HepG2 (cell line): ENCODE results near the gene THBS4. TPM values are rescaled to one million over a fixed set of nuclear protein-coding genes. Genes with fewer than 3 reads are reported as not detected.

Source experiments
- ATAC-seq: fragments of 200-7000 bp; cut with Tn5 transposase; 3 replicates; pipeline ENCODE4 v1.9.1; 2020; ENCODE audit warnings: mild to moderate bottlenecking, moderate library complexity
- BruUV-seq: library from RNA; stranded (reverse); fragments of 400-500 nt; replicated peaks from 2 replicates; lab custom pipeline; 2021; lab: Mats Ljungman, UMichigan
- CTCF ChIA-PET: fragments of 300-600 bp; formaldehyde crosslinking; extraction: SDS; loops from one replicate; lab custom pipeline; 2021; ENCODE audit warnings: low total read pairs, inconsistent platforms, low intra/inter-chr PET ratio; lab: Yijun Ruan, JAX
- POLR2A ChIA-PET: fragments of 350-600 bp; sonication (Branson Sonifier 250); formaldehyde crosslinking; loops from one replicate; lab custom pipeline; 2020; ENCODE audit warnings: antibody characterized with exemption, inconsistent platforms; lab: Yijun Ruan, JAX
- DNase-seq: peaks from one replicate; pipeline ENCODE4 v3.0.0-alpha.2; 2015; ENCODE audit warnings: low spot score
- FAIRE-seq: peaks from 3 replicates; lab custom pipeline; 2011; peaks lifted over from hg19 to GRCh38; lab: Jason Lieb, UNC
- H2AFZ ChIP-seq: one replicate; pipeline ENCODE4 v1.6.1; 2011; ENCODE audit warnings: low read length, inconsistent platforms
- H3K27ac ChIP-seq: fragments of 300-600 bp; 3 replicates; pipeline ENCODE4 v1.8.0; 2011; ENCODE audit warnings: mixed run types, mild to moderate bottlenecking, mixed read lengths, low read length, inconsistent platforms; ENCODE audit not compliant: insufficient read depth; ENCODE audit errors: extremely low read length
- H3K27me3 ChIP-seq, 2 experiments: fragments of 200-600 bp in 1 of 2; 2 replicates in 1 of 2; 3 replicates in 1 of 2; pipeline versions ENCODE4 v1.6.0 to v1.8.0; 2011; ENCODE audit warnings: low read length in 2 of 2, mild to moderate bottlenecking in 2 of 2, moderate library complexity in 2 of 2, inconsistent platforms in 1 of 2; ENCODE audit not compliant: insufficient read depth in 2 of 2, control insufficient read depth in 1 of 2
- H3K36me3 ChIP-seq, 2 experiments: fragments of 200-600 bp in 1 of 2; replicated peaks in 1 of 2; 2 replicates in 1 of 2; 3 replicates in 1 of 2; pipeline versions ENCODE4 v1.5.1 to v1.8.0; 2011; ENCODE audit warnings: low read length in 2 of 2, inconsistent platforms in 1 of 2; ENCODE audit not compliant: insufficient read depth in 2 of 2, control insufficient read depth in 1 of 2
- H3K4me1 ChIP-seq: 2 replicates; pipeline ENCODE4 v1.5.1; 2012; ENCODE audit warnings: low read length, inconsistent platforms; ENCODE audit not compliant: insufficient read depth
- H3K4me2 ChIP-seq: 2 replicates; pipeline ENCODE4 v1.6.0; 2011; ENCODE audit warnings: low read depth, low read length, inconsistent platforms
- H3K4me3 ChIP-seq, 3 experiments: fragments of 200-600 bp in 1 of 3; sonication (generic), shearing (Covaris generic) in 1 of 3; replicated peaks in 1 of 3; 2 replicates each; pipeline ENCODE4 v1.5.1; 2011 to 2016; ENCODE audit warnings: low read length in 3 of 3, inconsistent platforms in 2 of 3, low read depth in 2 of 3, mild to moderate bottlenecking in 2 of 3, control low read depth in 1 of 3, mixed read lengths in 1 of 3; ENCODE audit not compliant: insufficient read depth in 1 of 3
- H3K79me2 ChIP-seq: one replicate; pipeline ENCODE4 v1.6.1; 2011; ENCODE audit warnings: low read length, inconsistent platforms; ENCODE audit not compliant: insufficient read depth
- H3K9ac ChIP-seq: 2 replicates; pipeline ENCODE4 v1.6.0; 2011; ENCODE audit warnings: mild to moderate bottlenecking, low read depth, low read length, inconsistent platforms; ENCODE audit not compliant: insufficient read depth
- H3K9me3 ChIP-seq: 2 replicates; pipeline ENCODE4 v1.5.1; 2012; ENCODE audit warnings: mild to moderate bottlenecking, low read length
- H4K20me1 ChIP-seq: 2 replicates; pipeline ENCODE4 v1.6.0; 2011; ENCODE audit warnings: inconsistent platforms, mild to moderate bottlenecking, low read length, moderate library complexity; ENCODE audit not compliant: insufficient read depth
- ATF7 ChIP-seq, 2 experiments: fragments of 450-650 bp in 1 of 2; sonication (generic) in 1 of 2; formaldehyde crosslinking in 1 of 2; IDR thresholded peaks; 2 replicates each; pipeline versions ENCODE4 v1.4.0 to v1.6.1; 2016 to 2020; ENCODE audit warnings: antibody characterized with exemption in 1 of 2, mild to moderate bottlenecking in 1 of 2, missing genetic modification reagents in 1 of 2
- BRD4 ChIP-seq: sonication (generic); formaldehyde crosslinking; IDR thresholded peaks from 2 replicates; pipeline ENCODE4 v1.4.0; 2020; ENCODE audit warnings: missing genetic modification reagents
- FOXA1 ChIP-seq, 2 experiments: fragments of 450-650 bp in 1 of 2; sonication (generic) in 1 of 2; formaldehyde crosslinking in 1 of 2; IDR thresholded peaks; 2 replicates each; pipeline versions ENCODE4 v1.4.0 to v1.6.1; 2016 to 2020; ENCODE audit warnings: missing genetic modification reagents in 1 of 2
- FUBP1 ChIP-seq: sonication (generic); formaldehyde crosslinking; IDR thresholded peaks from 2 replicates; pipeline ENCODE4 v1.5.1; 2020; ENCODE audit warnings: missing genetic modification reagents, mild to moderate bottlenecking, borderline replicate concordance
- MBD4 ChIP-seq: IDR thresholded peaks from 2 replicates; pipeline ENCODE4 v1.6.1; 2012; ENCODE audit warnings: low read length, inconsistent platforms, borderline replicate concordance
- NFE2L2 ChIP-seq: fragments of 150-350 bp; IDR thresholded peaks from 2 replicates; pipeline ENCODE4 v1.6.1; 2014; ENCODE audit warnings: low read length
- NR1H2 ChIP-seq: sonication (generic); formaldehyde crosslinking; IDR thresholded peaks from 2 replicates; pipeline ENCODE4 v1.8.1; 2022; ENCODE audit warnings: low read depth, missing genetic modification reagents, borderline replicate concordance
- PAXIP1 ChIP-seq: sonication (generic); formaldehyde crosslinking; conservative IDR thresholded peaks from 2 replicates; pipeline ENCODE4 v1.4.0; 2020; ENCODE audit warnings: mild to moderate bottlenecking, missing genetic modification reagents, moderate library complexity
- PREB ChIP-seq: sonication (generic); formaldehyde crosslinking; IDR thresholded peaks from 2 replicates; pipeline ENCODE4 v1.4.0; 2020; ENCODE audit warnings: missing genetic modification reagents
- RARG ChIP-seq: sonication (generic); formaldehyde crosslinking; IDR thresholded peaks from 2 replicates; pipeline ENCODE4 v1.4.0; 2020; ENCODE audit warnings: low read depth, mild to moderate bottlenecking, missing genetic modification reagents
- ZMYM3 ChIP-seq: sonication (generic); formaldehyde crosslinking; IDR thresholded peaks from 2 replicates; pipeline ENCODE4 v1.5.1; 2020; ENCODE audit warnings: mild to moderate bottlenecking, missing genetic modification reagents
- ZNF17 ChIP-seq: sonication (generic); formaldehyde crosslinking; IDR thresholded peaks from 2 replicates; pipeline ENCODE4 v1.5.0; 2020; ENCODE audit warnings: mild to moderate bottlenecking, missing genetic modification reagents
- ZNF180 ChIP-seq: sonication (generic); formaldehyde crosslinking; IDR thresholded peaks from 2 replicates; pipeline ENCODE4 v1.4.0; 2020; ENCODE audit warnings: low read depth, missing genetic modification reagents, borderline replicate concordance
- ZNF766 ChIP-seq: sonication (generic); formaldehyde crosslinking; IDR thresholded peaks from 2 replicates; pipeline ENCODE4 v1.5.0; 2020; ENCODE audit warnings: missing genetic modification reagents, borderline replicate concordance
- WGBS: methylation state at CpG from one replicate; pipeline ENCODE4 v1.1.6; 2017; ENCODE audit warnings: low lambda C conversion rate; 5-methylcytosine and 5-hydroxymethylcytosine counted together
- in situ Hi-C: cut with HindIII; loops from 2 replicates; pipeline ENCODE4 v1.10.0; 2017; ENCODE audit warnings: low pct_unique_long_range_greater_than_20kb; ENCODE audit not compliant: extremely low pct_ligation_motif_present
- intact Hi-C: fragments of 100-400 bp; cut with micrococcal nuclease; formaldehyde crosslinking; loops from one replicate; pipeline ENCODE4 v1.10.0; 2022; ENCODE audit not compliant: unreplicated experiment
- polyA plus RNA-seq, 8 experiments: library from polyadenylated mRNA; depleted of rRNA in 3 of 8; stranded (reverse) in 7 of 8; unstranded in 1 of 8; fragments of >200 nt; fragmentation: Illumina TruSeq in 4 of 8; extraction: Trizol in 4 of 8; gene quantifications; 2 replicates each; pipeline versions ENCODE4 v1.2.1 to v1.2.3, GENCODE V29; 2011 to 2016; ENCODE audit warnings: low read depth in 4 of 8, missing spikeins in 1 of 8, mixed read lengths in 1 of 8; ENCODE audit not compliant: insufficient read depth in 1 of 8
- total RNA-seq, 5 experiments: library from RNA; depleted of rRNA; stranded (reverse); fragments of >200 nt; fragmentation: Illumina TruSeq; extraction: Trizol; gene quantifications; 2 replicates each; pipeline ENCODE4 v1.2.3, GENCODE V29; 2016; ENCODE audit warnings: low read depth in 1 of 5

The THBS4 gene
- total and polyA plus RNA-seq, 2 of the 13 experiments (the other 11 are each of a cell fraction or from before 2014, with no cell fraction given) = 0.60 to 1.2 TPM

GRCh38 chr5:80055491-80056170 is 20.5 kb downstream of the THBS4 start (continued):
- TF ChIP-seq ATF7 (IDR thresholded peaks at IDR 0.05) (no peak), ATF7 (CRISPR knock-in tag; IDR thresholded peaks at IDR 0.05) (no peak), BRD4 (CRISPR knock-in tag) (no peak), MBD4 (no peak), PAXIP1 (CRISPR knock-in tag) (no peak)

- DNase-seq (no peak), ATAC-seq (no peak), FAIRE-seq (no peak)
- H3K4me1 ChIP-seq = peaks cover 17% of the 10 kb centered on the region
- no peak overlapping the region for H2AFZ ChIP-seq
- no peaks in the 10 kb centered on the region for H4K20me1 ChIP-seq
- H3K36me3 ChIP-seq = no peaks in the 10 kb centered on the region
- no peak overlapping the region for H3K9ac ChIP-seq
- H3K27ac ChIP-seq = no peak overlapping the region
- ChIA-PET CTCF (no interaction called here), POLR2A (no interaction called here)
- no peaks in the 10 kb centered on the region for H3K9me3 ChIP-seq
- intact Hi-C loops = no loop called here
- in situ Hi-C loops = no loop called here
- WGBS = 74% methylated on average over 2 of the region's 2 CpGs
- no TSS peak for BruUV-seq
- H3K4me2 ChIP-seq = no peak overlapping the region
- H3K4me3 ChIP-seq = no peak overlapping the region
- H3K79me2 ChIP-seq = no peaks in the 10 kb centered on the region
- H3K27me3 ChIP-seq = peaks cover 0 to 8% of the 10 kb centered on the region in 2 experiments; a peak in 3 of 5 replicates
- TF ChIP-seq ZNF180 (CRISPR knock-in tag) = no peak
- no peak for TF ChIP-seq FUBP1 (CRISPR knock-in tag)
- no peak for TF ChIP-seq RARG (CRISPR knock-in tag)
- no peak for TF ChIP-seq ZNF17 (CRISPR knock-in tag)
- no peak for TF ChIP-seq NFE2L2
- TF ChIP-seq FOXA1 (IDR thresholded peaks at IDR 0.05) = no peak
- TF ChIP-seq FOXA1 (CRISPR knock-in tag; IDR thresholded peaks at IDR 0.05) = no peak
- TF ChIP-seq ZMYM3 (CRISPR knock-in tag) = no peak
- no peak for TF ChIP-seq PREB
- TF ChIP-seq ZNF766 (CRISPR knock-in tag) = no peak
- no peak for TF ChIP-seq NR1H2 (CRISPR knock-in tag)
These were observed 22.0 kb downstream of the THBS4 start for GRCh38 chr5:80057099-80057498.
